Measurements from ENCODE around the gene DPF3. TPM values are rescaled to one million over a fixed set of nuclear protein-coding genes. Genes with fewer than 3 reads are reported as not detected.

Gene DPF3
- polyA plus RNA-seq, 1 donor: 3.5 TPM

GRCh38 chr14:72826039-72826438, 67.9 kb downstream of the DPF3 start:
- no peak overlapping the region for H3K4me3 ChIP-seq (ENCODE audit: low read length)
- no peaks in the 10 kb centered on the region for H3K27me3 ChIP-seq (ENCODE audit: control insufficient read depth, insufficient read depth, low read length)
- no peak for DNase-seq
- H3K27ac ChIP-seq (ENCODE audit: low read length): no peak overlapping the region
- H3K4me1 ChIP-seq (ENCODE audit: control insufficient read depth, insufficient read depth, low read length): peaks cover 3% of the 10 kb centered on the region
- no peaks in the 10 kb centered on the region for H3K9me3 ChIP-seq (ENCODE audit: control insufficient read depth, low read depth, low read length)
- H3K36me3 ChIP-seq (ENCODE audit: control insufficient read depth, insufficient read depth, low read length): no peaks in the 10 kb centered on the region
- no CpG with 5 or more reads among the region's 4 CpGs for WGBS (ENCODE audit: insufficient coverage, low lambda C conversion rate)

- no peaks in the 10 kb centered on the region for H3K36me3 ChIP-seq (ENCODE audit: control insufficient read depth, insufficient read depth, low read length)
- WGBS (ENCODE audit: insufficient coverage, low lambda C conversion rate): no CpG with 5 or more reads among the region's 2 CpGs
- no peak for DNase-seq
- H3K27ac ChIP-seq (ENCODE audit: low read length): no peak overlapping the region
- no peaks in the 10 kb centered on the region for H3K27me3 ChIP-seq (ENCODE audit: control insufficient read depth, insufficient read depth, low read length)
- H3K4me1 ChIP-seq (ENCODE audit: control insufficient read depth, insufficient read depth, low read length): no peaks in the 10 kb centered on the region
- H3K4me3 ChIP-seq (ENCODE audit: low read length): no peak overlapping the region
- H3K9me3 ChIP-seq (ENCODE audit: control insufficient read depth, low read depth, low read length): no peaks in the 10 kb centered on the region
Observed at GRCh38 chr14:72825486-72825885, 68.4 kb downstream of the DPF3 start.

DNA sequence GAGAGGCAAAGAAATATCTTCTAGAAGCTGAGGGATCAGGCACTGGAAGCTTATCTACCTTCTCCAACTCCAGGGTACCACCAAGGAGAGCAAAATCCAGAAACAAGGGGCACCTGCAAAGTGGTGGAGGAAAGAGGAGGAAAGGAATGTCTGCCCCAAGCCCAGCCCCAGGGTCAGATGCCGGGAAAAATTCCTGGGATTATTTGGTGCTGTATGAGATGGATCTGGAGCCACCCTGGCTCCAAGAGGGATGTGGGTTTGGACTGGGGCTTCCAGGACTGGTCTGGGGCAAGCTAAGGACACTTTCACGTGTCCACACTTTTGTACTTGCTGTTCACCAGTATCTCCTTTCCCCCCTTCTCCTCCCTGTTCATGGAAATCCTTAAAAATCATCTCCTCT, 69.8 kb downstream of the DPF3 start:
- WGBS (ENCODE audit: insufficient coverage, low lambda C conversion rate): 83% methylated on average over 1 of the region's 2 CpGs
- H3K36me3 ChIP-seq (ENCODE audit: control insufficient read depth, insufficient read depth, low read length): no peaks in the 10 kb centered on the region

GRCh38 chr14:72822946-72823611, 70.8 kb downstream of the DPF3 start:
- WGBS (ENCODE audit: insufficient coverage, low lambda C conversion rate): no CpG with 5 or more reads among the region's 14 CpGs
- no peak for DNase-seq

More for the DNA sequence above, 69.8 kb downstream of the DPF3 start:
- Histone ChIP-seq H3K27ac (ENCODE audit: low read length) (no peak overlapping the region), H3K27me3 (ENCODE audit: control insufficient read depth, insufficient read depth, low read length) (no peaks in the 10 kb centered on the region), H3K4me1 (ENCODE audit: control insufficient read depth, insufficient read depth, low read length) (no peaks in the 10 kb centered on the region), H3K9me3 (ENCODE audit: control insufficient read depth, low read depth, low read length) (peaks cover under 1% of the 10 kb centered on the region), H3K4me3 (ENCODE audit: low read length) (no peak overlapping the region)
- DNase-seq: no peak

GRCh38 chr14:72818998-72819397, 74.9 kb downstream of the DPF3 start:
- H3K27ac ChIP-seq (ENCODE audit: low read length): no peak overlapping the region
- H3K4me3 ChIP-seq (ENCODE audit: low read length): no peak overlapping the region
- WGBS (ENCODE audit: insufficient coverage, low lambda C conversion rate): 100% methylated on average over 1 of the region's 3 CpGs
- no peaks in the 10 kb centered on the region for H3K36me3 ChIP-seq (ENCODE audit: control insufficient read depth, insufficient read depth, low read length)
- no peaks in the 10 kb centered on the region for H3K4me1 ChIP-seq (ENCODE audit: control insufficient read depth, insufficient read depth, low read length)
- peaks cover 3% of the 10 kb centered on the region for H3K9me3 ChIP-seq (ENCODE audit: control insufficient read depth, low read depth, low read length)
- no peak for DNase-seq
- H3K27me3 ChIP-seq (ENCODE audit: control insufficient read depth, insufficient read depth, low read length): no peaks in the 10 kb centered on the region

More at GRCh38 chr14:72822946-72823611, 70.8 kb downstream of the DPF3 start:
- Histone ChIP-seq H3K27ac (ENCODE audit: low read length) (no peak overlapping the region), H3K36me3 (ENCODE audit: control insufficient read depth, insufficient read depth, low read length) (no peaks in the 10 kb centered on the region), H3K4me1 (ENCODE audit: control insufficient read depth, insufficient read depth, low read length) (no peaks in the 10 kb centered on the region), H3K9me3 (ENCODE audit: control insufficient read depth, low read depth, low read length) (peaks cover 3% of the 10 kb centered on the region), H3K4me3 (ENCODE audit: low read length) (no peak overlapping the region), H3K27me3 (ENCODE audit: control insufficient read depth, insufficient read depth, low read length) (no peaks in the 10 kb centered on the region)

GRCh38 chr14:72816287-72816686, 77.6 kb downstream of the DPF3 start:
- H3K4me1 ChIP-seq (ENCODE audit: control insufficient read depth, insufficient read depth, low read length): no peaks in the 10 kb centered on the region
- H3K36me3 ChIP-seq (ENCODE audit: control insufficient read depth, insufficient read depth, low read length): no peaks in the 10 kb centered on the region
- DNase-seq: no peak
- H3K27me3 ChIP-seq (ENCODE audit: control insufficient read depth, insufficient read depth, low read length): no peaks in the 10 kb centered on the region
- WGBS (ENCODE audit: insufficient coverage, low lambda C conversion rate): no CpG with 5 or more reads among the region's 2 CpGs
- H3K4me3 ChIP-seq (ENCODE audit: low read length): no peak overlapping the region
- no peak overlapping the region for H3K27ac ChIP-seq (ENCODE audit: low read length)
- H3K9me3 ChIP-seq (ENCODE audit: control insufficient read depth, low read depth, low read length): peaks cover 3% of the 10 kb centered on the region

- Histone ChIP-seq H3K27me3 (ENCODE audit: control insufficient read depth, insufficient read depth, low read length) (no peaks in the 10 kb centered on the region), H3K4me1 (ENCODE audit: control insufficient read depth, insufficient read depth, low read length) (no peaks in the 10 kb centered on the region), H3K36me3 (ENCODE audit: control insufficient read depth, insufficient read depth, low read length) (no peaks in the 10 kb centered on the region), H3K27ac (ENCODE audit: low read length) (no peak overlapping the region), H3K4me3 (ENCODE audit: low read length) (no peak overlapping the region), H3K9me3 (ENCODE audit: control insufficient read depth, low read depth, low read length) (peaks cover 3% of the 10 kb centered on the region)
- DNase-seq: no peak
- WGBS (ENCODE audit: insufficient coverage, low lambda C conversion rate): 100% methylated on average over 2 of the region's 4 CpGs
Observed at GRCh38 chr14:72815430-72815829, 78.5 kb downstream of the DPF3 start.

DNA sequence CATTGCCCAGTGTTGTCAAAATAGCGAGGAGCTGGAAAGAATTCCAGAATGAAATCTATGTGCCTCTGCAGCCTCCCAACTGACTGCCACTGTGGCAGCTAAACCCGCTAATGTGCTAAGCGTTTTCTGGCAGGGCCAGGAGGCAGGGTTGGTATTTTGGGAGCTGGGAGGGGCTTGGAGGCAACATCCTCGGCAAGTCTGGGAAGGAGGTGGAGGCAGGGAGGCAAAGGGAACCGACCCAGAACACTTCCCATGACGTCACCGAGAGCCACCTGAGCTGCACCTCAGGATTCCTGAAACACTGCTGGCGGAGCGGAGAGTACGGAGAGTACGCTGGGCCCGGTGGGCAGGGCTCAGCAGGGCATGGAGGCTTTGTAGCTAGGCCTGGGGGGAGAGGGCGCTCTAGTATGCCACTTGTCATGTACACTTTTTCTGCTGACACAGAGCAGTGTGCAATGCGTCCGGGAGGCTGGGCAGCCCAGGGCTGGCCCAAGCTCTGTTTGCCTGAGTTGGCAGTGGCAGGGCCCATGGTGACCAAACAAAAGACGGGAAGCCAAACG, 81.5 kb downstream of the DPF3 start:
- Histone ChIP-seq H3K27ac (ENCODE audit: low read length) (no peak overlapping the region), H3K36me3 (ENCODE audit: control insufficient read depth, insufficient read depth, low read length) (no peaks in the 10 kb centered on the region), H3K4me3 (ENCODE audit: low read length) (no peak overlapping the region), H3K27me3 (ENCODE audit: control insufficient read depth, insufficient read depth, low read length) (no peaks in the 10 kb centered on the region), H3K9me3 (ENCODE audit: control insufficient read depth, low read depth, low read length) (no peaks in the 10 kb centered on the region), H3K4me1 (ENCODE audit: control insufficient read depth, insufficient read depth, low read length) (no peaks in the 10 kb centered on the region)
- WGBS (ENCODE audit: insufficient coverage, low lambda C conversion rate): no CpG with 5 or more reads among the region's 17 CpGs
- DNase-seq: no peak

- Histone ChIP-seq H3K4me1 (ENCODE audit: control insufficient read depth, insufficient read depth, low read length) (no peaks in the 10 kb centered on the region), H3K4me3 (ENCODE audit: low read length) (no peak overlapping the region), H3K27ac (ENCODE audit: low read length) (no peak overlapping the region), H3K36me3 (ENCODE audit: control insufficient read depth, insufficient read depth, low read length) (no peaks in the 10 kb centered on the region), H3K9me3 (ENCODE audit: control insufficient read depth, low read depth, low read length) (no peaks in the 10 kb centered on the region), H3K27me3 (ENCODE audit: control insufficient read depth, insufficient read depth, low read length) (no peaks in the 10 kb centered on the region)
- no peak for DNase-seq
- WGBS (ENCODE audit: insufficient coverage, low lambda C conversion rate): no CpG with 5 or more reads among the region's 8 CpGs
Observed at GRCh38 chr14:72810201-72810600, 83.7 kb downstream of the DPF3 start.

- Histone ChIP-seq H3K36me3 (ENCODE audit: control insufficient read depth, insufficient read depth, low read length) (no peaks in the 10 kb centered on the region), H3K4me1 (ENCODE audit: control insufficient read depth, insufficient read depth, low read length) (no peaks in the 10 kb centered on the region), H3K9me3 (ENCODE audit: control insufficient read depth, low read depth, low read length) (no peaks in the 10 kb centered on the region), H3K27me3 (ENCODE audit: control insufficient read depth, insufficient read depth, low read length) (no peaks in the 10 kb centered on the region), H3K4me3 (ENCODE audit: low read length) (no peak overlapping the region), H3K27ac (ENCODE audit: low read length) (no peak overlapping the region)
- WGBS (ENCODE audit: insufficient coverage, low lambda C conversion rate): no CpG with 5 or more reads among the region's 6 CpGs
- no peak for DNase-seq
Observed at GRCh38 chr14:72809063-72809462, 84.8 kb downstream of the DPF3 start.

DNA sequence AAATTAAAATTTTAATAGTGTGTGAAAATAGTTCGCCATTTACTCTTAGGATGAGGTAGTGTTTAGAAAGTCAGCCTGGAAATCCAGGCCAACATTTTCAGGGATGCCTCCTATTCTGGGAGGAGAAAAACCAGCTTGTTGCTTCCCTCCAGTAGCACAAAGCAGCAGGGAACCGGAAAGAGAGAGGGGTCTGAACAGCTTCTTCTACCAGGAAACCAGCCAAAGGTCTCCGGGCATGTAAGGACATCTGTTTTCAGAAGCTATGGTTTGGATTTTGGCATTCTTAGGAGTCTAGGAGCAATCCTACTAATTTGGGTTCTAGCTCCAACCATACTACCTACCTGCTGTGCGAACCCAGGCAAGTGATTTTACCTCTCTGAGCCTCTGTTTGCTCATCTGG, 85.3 kb downstream of the DPF3 start:
- Histone ChIP-seq H3K36me3 (ENCODE audit: control insufficient read depth, insufficient read depth, low read length) (no peaks in the 10 kb centered on the region), H3K4me1 (ENCODE audit: control insufficient read depth, insufficient read depth, low read length) (no peaks in the 10 kb centered on the region), H3K9me3 (ENCODE audit: control insufficient read depth, low read depth, low read length) (no peaks in the 10 kb centered on the region), H3K4me3 (ENCODE audit: low read length) (no peak overlapping the region), H3K27me3 (ENCODE audit: control insufficient read depth, insufficient read depth, low read length) (no peaks in the 10 kb centered on the region), H3K27ac (ENCODE audit: low read length) (no peak overlapping the region)
- DNase-seq: no peak
- 100% methylated on average over 1 of the region's 4 CpGs for WGBS (ENCODE audit: insufficient coverage, low lambda C conversion rate)
